ENCODE measurements around the gene GABBR1. TPM values are rescaled to one million over a fixed set of nuclear protein-coding genes. Genes with fewer than 3 reads are reported as not detected.

Gene GABBR1
- total and polyA plus RNA-seq, 2 donors (not counting 1 experiment from before 2014, with no cell fraction given), result 198 to 241 TPM

- intact Hi-C loops (cut with micrococcal nuclease), result no loop called here
- peak overlapping the region in 4 of 5 experiments; percentile 90 to 96 (median 94) for H3K4me3 ChIP-seq (ENCODE audit: control extremely low read depth in 1 of 5, extremely low read depth in 1 of 5, insufficient read depth in 1 of 5, low read depth in 2 of 5, low read length in 4 of 5)
- POLR2A ChIA-PET, result interaction anchor here (0.5 to 3.1 kb wide), 6 partner anchors 18 to 1552 kb away, joined by 4 to 30 read pairs (median 6); partner anchors contain the start of gene ZNF165
- H3K4me1 Mint-ChIP-seq, result peaks cover 68% of the 10 kb centered on the region
- peak overlapping the region; percentile 82 for H3K27ac Mint-ChIP-seq
- WGBS (ENCODE audit: insufficient coverage), result 4% methylated on average over 44 of the region's 53 CpGs
- no peaks in the 10 kb centered on the region for H3K9me3 ChIP-seq (ENCODE audit: control extremely low read depth in 1 of 3, control insufficient read depth in 2 of 3, insufficient read depth in 1 of 3, low read length in 2 of 3)
- no peaks in the 10 kb centered on the region for H3K9me3 Mint-ChIP-seq (ENCODE audit: insufficient read depth)
- H3K4me3 Mint-ChIP-seq, result peak overlapping the region; percentile 87
- peak; percentile 63 for ATAC-seq (ENCODE audit: low read depth)
- peaks cover 15% of the 10 kb centered on the region for H3K79me2 ChIP-seq (ENCODE audit: control insufficient read depth, insufficient read depth, low read length)
- peaks cover 22% of the 10 kb centered on the region for H4K20me1 ChIP-seq (ENCODE audit: control insufficient read depth, insufficient read depth, low read length, poor library complexity, severe bottlenecking)
- H3K27me3 ChIP-seq (replicated peaks in 1 of 4; ENCODE audit: control extremely low read depth in 1 of 4, control insufficient read depth in 3 of 4, insufficient read depth in 4 of 4, low read length in 3 of 4), result no peaks in the 10 kb centered on the region
- peak overlapping the region; percentile 98 for H3K4me2 ChIP-seq (replicated peaks; ENCODE audit: low read depth, low read length, poor library complexity, severe bottlenecking)
- peak overlapping the region; percentile 98 for H2AFZ ChIP-seq (ENCODE audit: insufficient read depth, low read depth, low read length, poor library complexity, severe bottlenecking)
- peak; percentile 85 for DNase-seq
- H3K27me3 Mint-ChIP-seq, result no peaks in the 10 kb centered on the region
- H3K9ac ChIP-seq (ENCODE audit: low read length), result peak overlapping the region; percentile 91
- TF ChIP-seq EZH2 (IDR thresholded peaks at IDR 0.05; ENCODE audit: borderline replicate concordance, insufficient read depth, low read depth, low read length, poor library complexity, severe bottlenecking), result no peak
- no peak for TF ChIP-seq CTCF (IDR thresholded peaks at IDR 0.05)
- CTCF ChIA-PET, result interaction anchor here (1.7 to 13.5 kb wide), 2 partner anchors 13 to 19 kb away, joined by 5 to 226 read pairs; no protein-coding TSS in a partner anchor
- H3K4me1 ChIP-seq (ENCODE audit: control insufficient read depth in 2 of 2, insufficient read depth in 2 of 2, low read length in 2 of 2), result peaks cover 33 to 69% of the 10 kb centered on the region in 2 donors
- peaks cover 0 to 6% of the 10 kb centered on the region in 2 experiments for H3K36me3 ChIP-seq (replicated peaks in 1 of 2; ENCODE audit: control extremely low read depth in 1 of 2, control insufficient read depth in 1 of 2, extremely low read depth in 1 of 2, insufficient read depth in 2 of 2, low read length in 1 of 2)
- peak overlapping the region in 1 of 2 donors; percentile 86 for H3K27ac ChIP-seq (ENCODE audit: low read length in 2 of 2)
These were observed 887 bp downstream of the GABBR1 start for GRCh38 chr6:29631860-29632731.
